Astrocyte of the hippocampus (primary cell): ENCODE results near the gene STMP1.
"Not testable (repeated sequence)": the region's sequence is repeated elsewhere in the genome, so short reads cannot be mapped to it uniquely, and the experiment has no call there.

Source experiments
- DNase-seq: peaks from one replicate; pipeline ENCODE4 v3.0.0; 2011; ENCODE audit warnings: low read depth, low spot score

STMP1 gene

GRCh38 chr7:135662373-135663114 lies at the start of gene STMP1:
STMP1 (plus strand) TSS chr7:135662514.
- DNase-seq: peak; percentile 98

- no peak for DNase-seq
Measured at GRCh38 chr7:135616136-135616535, 46.2 kb upstream of the STMP1 start.

- DNase-seq: no peak
Measured at GRCh38 chr7:135617781-135618180, 44.5 kb upstream of the STMP1 start.

- DNase-seq: no peak
Measured at GRCh38 chr7:135618510-135618909, 43.8 kb upstream of the STMP1 start.

- no peak for DNase-seq
Measured at GRCh38 chr7:135620447-135620846, 41.9 kb upstream of the STMP1 start.

GRCh38 chr7:135620980-135621850 lies 41.1 kb upstream of the STMP1 start:
- DNase-seq: peak; percentile 90

GRCh38 chr7:135634191-135634878 lies 28.0 kb upstream of the STMP1 start:
- no peak for DNase-seq

GRCh38 chr7:135639690-135640089 lies 22.6 kb upstream of the STMP1 start:
- not testable (repeated sequence) for DNase-seq

GRCh38 chr7:135644154-135644553 lies 18.2 kb upstream of the STMP1 start:
- no peak for DNase-seq

GRCh38 chr7:135644729-135645128 lies 17.6 kb upstream of the STMP1 start:
- no peak for DNase-seq

- DNase-seq: peak; percentile 65
Measured at GRCh38 chr7:135645296-135645904, 16.9 kb upstream of the STMP1 start.

GRCh38 chr7:135647755-135648154 lies 14.6 kb upstream of the STMP1 start:
- no peak for DNase-seq

- no peak for DNase-seq
Measured at GRCh38 chr7:135648235-135648634, 14.1 kb upstream of the STMP1 start.

- peak; percentile 72 for DNase-seq
Measured at GRCh38 chr7:135650831-135651573, 11.3 kb upstream of the STMP1 start.

GRCh38 chr7:135653340-135654080 lies 8.8 kb upstream of the STMP1 start:
- peak; percentile 24 for DNase-seq

GRCh38 chr7:135658564-135658963 lies 3.8 kb upstream of the STMP1 start:
- no peak for DNase-seq

- no peak for DNase-seq
Measured at GRCh38 chr7:135659159-135659846, 3.0 kb upstream of the STMP1 start.

GRCh38 chr7:135661311-135662122 lies 797 bp upstream of the STMP1 start:
- no peak for DNase-seq

GRCh38 chr7:135662123-135662372 lies 266 bp upstream of the STMP1 start:
- no peak for DNase-seq
